H54 (cell line): ENCODE data around the gene P4HTM.

ENCODE experiments used
- DNase-seq: peaks from one replicate; pipeline ENCODE4 v3.0.0; 2011; ENCODE audit warnings: low spot score, mixed read lengths; ENCODE audit not compliant: insufficient read length
- FAIRE-seq: peaks from 3 replicates; lab custom pipeline; 2011; peaks lifted over from hg19 to GRCh38; lab: Jason Lieb, UNC
- POLR2A ChIP-seq: IDR thresholded peaks from 2 replicates; pipeline ENCODE4 v1.6.1; 2011; ENCODE audit warnings: low read depth, mild to moderate bottlenecking, low read length

Gene P4HTM

GRCh38 chr3:49009396-49009795 is 19.4 kb downstream of the P4HTM start:
- no peak for TF ChIP-seq POLR2A
- no peak for FAIRE-seq
- no peak for DNase-seq

DNA sequence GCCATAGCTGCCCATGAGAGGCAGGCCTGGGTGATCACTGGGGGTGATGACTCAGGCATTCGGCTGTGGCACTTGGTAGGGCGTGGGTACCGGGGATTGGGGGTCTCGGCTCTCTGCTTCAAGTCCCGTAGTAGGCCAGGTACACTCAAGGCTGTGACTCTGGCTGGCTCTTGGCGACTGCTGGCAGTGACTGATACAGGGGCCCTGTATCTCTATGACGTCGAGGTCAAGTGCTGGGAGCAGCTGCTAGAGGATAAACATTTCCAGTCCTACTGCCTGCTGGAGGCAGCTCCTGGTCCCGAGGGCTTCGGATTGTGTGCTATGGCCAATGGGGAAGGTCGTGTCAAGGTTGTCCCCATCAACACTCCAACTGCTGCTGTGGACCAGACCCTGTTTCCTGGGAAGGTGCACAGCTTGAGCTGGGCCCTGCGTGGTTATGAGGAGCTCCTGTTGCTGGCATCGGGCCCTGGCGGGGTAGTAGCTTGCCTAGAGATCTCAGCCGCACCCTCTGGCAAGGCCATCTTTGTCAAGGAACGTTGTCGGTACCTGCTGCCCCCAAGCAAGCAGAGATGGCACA is 22.5 kb downstream of the P4HTM start:
- FAIRE-seq (no peak), DNase-seq (no peak)
- TF ChIP-seq POLR2A = no peak

GRCh38 chr3:49013113-49013737 is 23.2 kb downstream of the P4HTM start:
- FAIRE-seq = no peak

GRCh38 chr3:49013738-49014660 is 24.0 kb downstream of the P4HTM start:
- DNase-seq (no peak), FAIRE-seq (no peak)
- TF ChIP-seq POLR2A = no peak

More at GRCh38 chr3:49013113-49013737, 23.2 kb downstream of the P4HTM start:
- no peak for TF ChIP-seq POLR2A
- no peak for DNase-seq

DNA sequence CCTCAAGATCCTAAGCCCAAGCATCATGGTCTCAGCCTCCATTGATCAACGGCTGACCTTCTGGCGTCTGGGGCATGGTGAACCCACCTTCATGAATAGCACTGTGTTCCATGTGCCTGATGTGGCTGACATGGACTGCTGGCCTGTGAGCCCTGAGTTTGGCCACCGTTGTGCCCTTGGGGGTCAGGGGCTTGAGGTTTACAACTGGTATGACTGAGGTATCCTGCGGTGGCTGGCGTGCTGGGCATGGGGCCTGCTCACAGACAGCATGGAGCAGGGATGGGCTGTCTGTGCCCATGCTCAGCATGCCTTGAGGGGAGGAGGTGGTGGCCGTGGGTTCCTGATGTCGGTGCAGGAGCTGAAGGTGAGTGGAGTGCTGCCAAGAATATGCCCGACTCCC is 25.0 kb downstream of the P4HTM start:
- DNase-seq = no peak
- FAIRE-seq = no peak
- TF ChIP-seq POLR2A = no peak

GRCh38 chr3:49015765-49016164 is 25.7 kb downstream of the P4HTM start:
- no peak for DNase-seq
- no peak for TF ChIP-seq POLR2A
- no peak for FAIRE-seq

DNA sequence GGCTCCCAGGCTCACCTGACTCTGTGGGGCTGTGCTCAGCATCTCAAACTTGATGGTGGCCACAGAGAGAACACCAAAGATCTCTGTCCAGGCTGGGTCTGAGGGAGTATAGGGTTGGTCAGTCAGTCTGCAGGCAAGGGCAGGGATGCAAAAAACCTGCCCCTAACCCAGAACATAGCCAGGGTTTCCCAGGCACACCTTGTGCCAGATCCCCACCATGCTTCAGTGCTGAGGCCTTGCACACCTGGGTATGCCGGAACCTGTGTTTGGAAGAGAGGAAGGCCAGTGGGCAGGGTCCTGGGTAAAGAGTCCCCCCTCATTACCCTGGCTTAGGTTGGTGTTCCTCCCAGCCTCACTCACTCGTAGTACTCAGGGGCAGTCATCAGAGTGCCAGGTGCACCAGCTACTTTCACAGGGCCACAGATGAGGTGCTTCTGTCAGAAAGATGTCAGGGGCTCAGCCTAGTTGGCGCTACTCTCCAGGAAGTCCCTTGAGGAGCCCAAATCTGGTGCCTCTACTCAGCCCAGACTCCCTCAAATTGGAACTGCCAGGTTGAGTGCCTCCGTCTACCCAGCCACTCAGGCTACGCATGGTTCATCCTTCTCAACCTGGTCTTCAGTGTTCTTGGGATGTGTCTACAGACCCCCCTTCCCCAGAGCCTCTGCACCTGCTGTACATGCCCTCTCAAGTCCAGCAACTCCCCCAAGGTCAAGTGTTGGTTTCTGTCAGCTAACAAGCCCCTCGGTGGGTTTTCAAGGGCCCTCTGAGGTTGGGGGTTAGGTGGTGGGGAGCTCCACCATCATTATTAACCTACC is 26.6 kb downstream of the P4HTM start:
- no peak for FAIRE-seq
- TF ChIP-seq POLR2A = 0 out of 2 replicates have a peak, but pooled peaks have one; percentile 5

GRCh38 chr3:49017229-49017970 is 27.4 kb downstream of the P4HTM start:
- TF ChIP-seq POLR2A = no peak
- FAIRE-seq (no peak), DNase-seq (no peak)

More for the DNA sequence above, 26.6 kb downstream of the P4HTM start:
- DNase-seq = no peak

GRCh38 chr3:49017971-49018706 is 28.1 kb downstream of the P4HTM start, which contains the start of gene DALRD3:
TSS of gene DALRD3 (minus strand) at chr3:49018580. CDS start at chr3:49018564, 16 bp downstream.
- no peak for FAIRE-seq
- peak; percentile 51 for DNase-seq
- peak; percentile 65 for TF ChIP-seq POLR2A

- no peak for DNase-seq
- TF ChIP-seq POLR2A = no peak
- no peak for FAIRE-seq
Observed at GRCh38 chr3:49018707-49019006, 28.6 kb downstream of the P4HTM start.

DNA sequence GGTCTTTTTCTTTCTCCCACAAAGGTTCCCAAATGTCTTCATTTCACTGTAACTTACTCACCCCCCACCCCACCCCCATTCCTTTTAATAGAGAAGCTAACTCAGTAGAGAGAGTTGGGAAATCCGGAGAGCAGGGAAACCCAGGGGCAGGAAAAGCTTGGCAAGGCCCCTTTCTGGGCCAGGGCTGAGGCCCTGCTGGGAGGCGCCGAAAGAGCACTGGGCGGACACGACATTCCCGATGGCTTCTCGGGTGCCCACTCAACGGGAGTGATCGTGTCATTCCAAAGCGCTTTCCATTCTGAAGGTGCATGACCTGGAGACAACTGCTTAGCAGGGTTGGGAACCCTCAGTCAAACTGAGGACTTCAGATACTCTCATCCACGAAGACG is 29.9 kb downstream of the P4HTM start:
- FAIRE-seq = no peak
- TF ChIP-seq POLR2A = no peak
- DNase-seq = no peak

DNA sequence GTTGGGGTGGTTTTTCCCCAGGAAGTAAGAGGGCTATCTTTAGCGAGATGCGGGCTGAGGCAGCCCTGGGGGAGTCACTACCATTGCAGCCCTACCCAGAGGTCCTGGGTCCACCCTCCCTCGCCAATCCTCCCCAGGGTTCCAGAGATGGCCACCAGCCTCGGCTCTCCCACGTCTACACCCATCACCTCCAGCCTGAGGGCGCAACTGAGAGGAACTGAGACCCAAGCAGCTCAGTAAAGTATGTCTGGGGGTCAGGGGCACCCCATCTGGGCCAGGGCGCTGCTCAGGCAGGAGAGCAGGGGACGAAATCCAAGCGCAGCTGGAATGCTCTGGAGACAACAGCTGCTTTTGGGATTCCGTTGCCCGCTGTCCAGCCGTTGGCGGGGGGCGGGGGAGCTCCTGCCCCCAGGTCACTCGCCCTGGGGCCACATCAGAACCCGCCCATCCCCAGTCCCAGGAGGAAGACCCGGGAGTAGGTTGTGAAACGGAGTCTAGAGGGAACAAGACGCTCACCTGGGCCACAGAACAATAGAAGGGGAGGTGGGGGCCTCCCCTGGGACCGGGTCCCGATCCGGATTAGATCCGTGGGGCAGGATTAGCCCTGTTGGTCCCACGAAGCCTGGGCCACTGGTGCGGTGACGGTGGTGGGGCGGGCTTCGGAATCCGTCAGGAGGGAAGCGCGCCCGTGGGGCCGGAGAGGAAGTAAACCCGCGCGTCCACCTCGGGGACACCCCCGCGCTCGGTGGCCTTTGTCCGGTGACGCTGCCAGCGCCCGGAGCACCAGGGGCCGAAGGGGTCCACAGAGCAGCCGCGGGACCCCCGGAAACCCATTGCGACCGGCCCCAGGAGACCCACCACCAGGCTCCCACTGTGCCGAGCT is 30.5 kb downstream of the P4HTM start:
- DNase-seq (no peak), FAIRE-seq (no peak)
- TF ChIP-seq POLR2A = no peak; the same call in 1 of the 2 replicates
